Erythroblast (primary cell): ENCODE results near the gene TM7SF3.

Source experiments
- DNase-seq, 2 experiments: peaks; one replicate each; lab custom pipeline; 2025; lab: John Stamatoyannopoulos, UW
- GATA1 ChIP-seq: IDR thresholded peaks from 2 replicates; pipeline ENCODE4 v1.6.1; 2011; ENCODE audit warnings: low read depth, mild to moderate bottlenecking, control low read depth, low read length, moderate library complexity
- POLR2A ChIP-seq: IDR thresholded peaks from 2 replicates; pipeline ENCODE4 v1.6.1; 2011; ENCODE audit warnings: mild to moderate bottlenecking, low read length

TM7SF3 gene

DNA sequence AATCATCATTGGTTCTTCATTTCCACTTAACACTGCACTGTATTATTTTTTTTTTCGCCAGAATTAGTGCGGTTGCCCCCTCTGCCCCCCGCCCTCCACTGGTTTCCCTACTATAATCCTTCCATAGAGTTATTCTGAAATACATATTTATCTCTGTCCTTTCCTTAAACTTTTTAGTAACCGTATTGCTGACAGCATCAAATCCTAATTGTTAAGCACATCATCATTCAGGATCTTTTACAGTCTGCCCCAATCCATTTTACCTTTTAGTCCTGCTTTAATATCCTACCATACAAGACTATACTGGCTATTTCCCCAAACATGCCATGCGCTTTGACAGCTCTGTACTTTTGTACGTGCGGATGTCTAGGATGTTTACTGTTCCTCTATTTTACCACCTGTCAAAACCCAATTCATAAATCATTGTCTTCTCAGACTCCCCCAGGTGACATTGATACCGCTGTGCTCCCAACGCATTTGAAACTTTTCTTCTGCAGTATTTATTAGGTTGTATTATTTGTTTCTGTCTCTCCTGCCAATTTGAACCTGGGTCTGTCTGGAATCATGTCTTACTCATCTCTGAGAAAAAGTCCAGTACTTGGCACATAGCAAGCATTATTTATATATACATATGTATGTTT, 74.9 kb downstream of the TM7SF3 start:
- DNase-seq = peak; percentile 54 to 65
- TF ChIP-seq GATA1 (no peak), POLR2A (no peak)

DNA sequence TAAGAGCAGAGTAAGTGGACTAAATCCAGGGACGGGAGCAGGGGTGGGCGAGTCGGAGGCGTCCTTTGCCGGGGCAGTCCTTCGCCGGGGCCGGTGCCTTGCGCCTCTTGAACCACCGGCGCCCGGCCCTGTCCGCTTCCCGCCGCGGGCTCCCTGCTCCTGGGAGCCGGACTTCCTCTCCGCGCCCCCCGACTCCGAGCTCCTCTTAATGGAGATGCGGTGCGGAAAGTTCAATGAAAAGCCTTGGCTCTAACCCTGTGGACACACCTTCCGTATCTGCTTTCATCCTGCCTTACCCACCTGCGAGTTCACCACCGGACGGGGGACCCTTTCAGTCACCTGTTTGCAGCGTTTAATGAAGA, 75.5 kb downstream of the TM7SF3 start:
- peak; percentile 71 for TF ChIP-seq POLR2A
- no peak for TF ChIP-seq GATA1
- no peak for DNase-seq

DNA sequence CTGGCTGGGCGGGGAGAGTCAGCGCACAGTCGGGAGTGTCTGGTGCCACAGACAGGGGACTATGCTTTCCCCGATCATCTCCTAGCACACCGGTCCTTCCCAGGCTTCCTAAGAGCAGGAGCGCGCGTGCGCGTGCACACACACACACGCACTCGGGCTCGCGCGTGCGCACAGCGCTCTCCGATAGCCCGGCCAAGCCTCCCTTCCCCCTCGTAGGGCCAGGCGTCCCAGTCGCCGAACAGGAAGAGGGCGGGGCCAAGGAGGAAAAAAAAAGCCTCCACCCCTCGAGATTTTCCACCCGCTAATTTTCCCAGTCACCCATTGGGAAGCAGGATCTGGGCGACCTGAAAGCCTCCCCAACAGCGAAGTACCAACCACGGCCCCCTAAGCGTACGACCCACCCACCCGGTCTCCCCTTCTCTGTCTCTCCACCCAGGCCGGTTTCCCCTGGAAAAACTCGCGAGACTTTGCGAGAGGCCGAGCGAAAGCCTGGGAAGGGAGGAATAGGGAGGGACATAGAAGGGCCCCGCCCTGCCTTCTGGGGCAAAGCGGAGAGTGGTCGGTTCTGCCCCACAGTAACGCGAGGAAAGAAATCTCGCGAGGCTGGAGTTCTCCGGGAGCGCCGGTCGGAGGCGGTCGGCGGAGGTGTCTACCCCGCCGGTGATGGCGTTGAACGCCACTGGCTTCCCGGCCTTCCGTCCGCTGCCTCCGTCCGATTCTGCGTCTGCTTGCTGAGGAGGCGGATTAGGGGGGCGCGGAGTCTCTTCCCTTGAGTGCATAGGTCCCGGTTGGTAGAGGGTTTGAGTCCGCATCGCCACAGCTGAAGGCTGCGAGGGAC, 76.1 kb downstream of the TM7SF3 start, which contains the start of the genes FGFR1OP2 and INTS13:
Gene FGFR1OP2 (plus strand): TSS at position 608 of the 838 bp plus-strand sequence. CDS start 15,689 bp downstream, outside the sequence.
Gene INTS13 (minus strand): TSS at position 119 of the 838 bp plus-strand sequence. CDS start 1,178 bp downstream, outside the sequence.
- DNase-seq = peak; percentile 97 to 98
- TF ChIP-seq POLR2A (peak; percentile 98), GATA1 (no peak)

GRCh38 chr12:26937443-26937862, 76.7 kb downstream of the TM7SF3 start:
- no peak for DNase-seq
- TF ChIP-seq GATA1 = no peak
- TF ChIP-seq POLR2A = no peak

DNA sequence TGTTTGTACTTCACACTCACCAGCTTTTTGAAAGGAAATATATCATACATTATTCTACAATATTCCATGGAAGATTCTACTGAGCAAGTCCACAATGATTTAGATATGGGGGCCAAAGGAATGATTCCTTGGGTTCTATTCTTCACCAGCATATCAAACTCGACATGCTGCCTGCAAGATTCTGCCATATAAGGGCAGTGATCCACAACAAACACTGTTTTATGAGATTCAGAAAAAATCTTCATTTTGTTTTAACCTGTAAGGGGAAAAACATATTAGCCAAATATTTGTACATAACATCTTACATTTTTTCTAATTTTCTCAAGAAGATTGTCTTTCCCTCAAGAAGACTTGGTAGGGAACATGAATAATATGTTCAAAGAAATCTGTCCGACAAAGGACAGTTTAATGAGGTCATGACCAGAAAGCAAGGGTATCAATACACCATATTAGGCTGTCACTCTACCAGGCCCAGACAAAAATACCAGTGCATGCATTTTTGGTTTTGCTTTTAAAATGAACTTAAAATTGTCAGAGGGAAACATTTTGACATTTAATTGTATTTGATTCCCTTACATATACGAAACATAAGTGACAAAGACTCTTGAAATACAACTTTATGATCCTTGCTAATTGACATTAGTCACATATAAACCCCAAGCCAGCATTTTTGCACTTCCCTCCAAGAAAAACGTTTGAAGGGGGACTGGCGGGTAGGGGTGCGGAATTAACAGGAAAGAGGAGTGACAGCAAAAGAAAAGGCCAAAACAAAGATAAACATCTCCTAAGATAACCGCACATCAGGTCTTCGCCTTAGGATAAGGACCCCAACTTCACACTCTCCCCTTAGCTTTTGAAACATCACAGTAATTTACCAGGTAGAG, 77.4 kb downstream of the TM7SF3 start:
- peak; percentile 46 to 55 for DNase-seq

GRCh38 chr12:26935636-26936378, 78.4 kb downstream of the TM7SF3 start:
- peak; percentile 10 to 23 for DNase-seq
- no peak for TF ChIP-seq POLR2A

More for the DNA sequence above, 77.4 kb downstream of the TM7SF3 start:
- TF ChIP-seq POLR2A = no peak
- TF ChIP-seq GATA1 = no peak

- no peak for TF ChIP-seq POLR2A
- no peak for TF ChIP-seq GATA1
- DNase-seq = no peak
These were observed 84.6 kb downstream of the TM7SF3 start for GRCh38 chr12:26929590-26929989.

- DNase-seq = no peak
These were observed 85.5 kb downstream of the TM7SF3 start for GRCh38 chr12:26928661-26929060.

More at GRCh38 chr12:26928661-26929060, 85.5 kb downstream of the TM7SF3 start:
- no peak for TF ChIP-seq POLR2A
- TF ChIP-seq GATA1 = no peak
